Mesothelial cell of epicardium (in vitro differentiated cells): Measurements from ENCODE around the gene RCAN2. TPM values are rescaled to one million over a fixed set of nuclear protein-coding genes. Genes with fewer than 3 reads are reported as not detected.

Experiments used
- DNase-seq, 2 experiments: peaks; one replicate each; pipeline ENCODE4 v3.0.0; 2021; ENCODE audit warnings: low spot score in 2 of 2; ENCODE audit not compliant: unreplicated experiment in 2 of 2
- H3K27ac Mint-ChIP-seq: 2 replicates; pipeline ENCODE4 v1.8.0; 2021; ENCODE audit warnings: mixed read lengths
- H3K27me3 Mint-ChIP-seq: 2 replicates; pipeline ENCODE4 v1.8.0; 2021; ENCODE audit warnings: low read depth, mixed read lengths
- H3K36me3 Mint-ChIP-seq: 2 replicates; pipeline ENCODE4 v1.8.0; 2021; ENCODE audit warnings: mixed read lengths
- H3K4me1 Mint-ChIP-seq: 2 replicates; pipeline ENCODE4 v1.8.0; 2021; ENCODE audit warnings: mixed read lengths
- H3K4me3 Mint-ChIP-seq: 2 replicates; pipeline ENCODE4 v1.8.0; 2021; ENCODE audit warnings: mild to moderate bottlenecking, moderate library complexity, mixed read lengths
- H3K9me3 Mint-ChIP-seq: 2 replicates; pipeline ENCODE4 v1.8.0; 2021; ENCODE audit warnings: mixed read lengths
- CTCF ChIP-seq: fragments of 200-600 bp; sonication (generic); IDR thresholded peaks from one replicate; pipeline ENCODE4 v1.5.0; 2021; ENCODE audit warnings: antibody characterized with exemption; ENCODE audit not compliant: unreplicated experiment
- total RNA-seq: library from RNA; stranded (reverse); gene quantifications from 3 replicates; pipeline ENCODE4 v1.2.1, GENCODE V29; 2021

RCAN2 gene
- total RNA-seq, 1 donor from 2014 or later: 4.0 TPM

DNA sequence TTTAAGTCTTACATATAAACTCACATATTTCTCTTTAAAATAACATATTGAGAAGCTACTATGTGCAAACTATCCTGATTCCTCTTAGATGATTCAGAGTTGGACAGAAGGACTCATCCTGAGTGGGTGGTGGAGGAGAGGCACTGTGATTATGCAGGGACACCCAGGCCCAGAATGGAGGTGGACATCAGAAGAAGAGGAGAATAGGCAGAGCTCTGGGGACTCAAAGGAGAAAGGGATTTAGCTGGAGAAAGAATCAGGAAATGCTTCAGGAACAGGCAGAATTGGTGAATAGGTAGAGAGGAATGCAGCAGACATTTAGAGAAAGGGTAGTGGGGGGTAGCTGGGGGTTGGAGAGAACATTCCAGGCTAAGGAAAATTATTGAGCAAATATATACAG lies 17.4 kb downstream of the RCAN2 start:
- Mint-ChIP-seq H3K36me3 (no peaks in the 10 kb centered on the region), H3K9me3 (peaks cover 10% of the 10 kb centered on the region), H3K27me3 (peaks cover 6% of the 10 kb centered on the region), H3K4me3 (no peak overlapping the region), H3K4me1 (no peaks in the 10 kb centered on the region), H3K27ac (no peak overlapping the region)
- DNase-seq: no peak
- no peak for TF ChIP-seq CTCF

- no peak for TF ChIP-seq CTCF
- Mint-ChIP-seq H3K27ac (no peak overlapping the region), H3K27me3 (peaks cover 4% of the 10 kb centered on the region), H3K36me3 (no peaks in the 10 kb centered on the region), H3K4me3 (no peak overlapping the region), H3K9me3 (peaks cover 10% of the 10 kb centered on the region), H3K4me1 (peaks cover 3% of the 10 kb centered on the region)
- DNase-seq: no peak
These were observed 19.0 kb downstream of the RCAN2 start for GRCh38 chr6:46472243-46472642.

DNA sequence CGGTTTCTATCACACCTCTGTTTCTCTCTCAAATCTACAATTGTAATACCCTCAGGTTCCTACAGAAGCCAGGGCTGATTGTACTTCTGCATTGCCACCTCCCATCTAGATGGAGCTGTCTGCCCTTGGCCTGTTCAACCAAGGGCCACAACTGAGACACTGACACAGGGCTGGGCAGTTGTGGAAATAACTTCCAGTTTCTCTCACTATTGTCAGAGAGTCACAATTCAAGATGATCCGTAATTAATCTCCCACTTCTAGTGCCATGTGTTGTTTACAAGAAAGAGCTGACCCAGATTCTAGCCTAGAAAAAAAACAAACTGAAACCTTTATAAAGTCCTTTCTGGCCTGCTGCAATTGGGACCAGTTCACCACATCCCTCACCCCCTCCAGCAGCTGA lies 22.2 kb downstream of the RCAN2 start:
- no peak for DNase-seq
- no peaks in the 10 kb centered on the region for H3K36me3 Mint-ChIP-seq
- peaks cover 10% of the 10 kb centered on the region for H3K9me3 Mint-ChIP-seq
- no peak overlapping the region for H3K27ac Mint-ChIP-seq
- peaks cover 3% of the 10 kb centered on the region for H3K27me3 Mint-ChIP-seq
- no peak overlapping the region for H3K4me3 Mint-ChIP-seq
- peaks cover 16% of the 10 kb centered on the region for H3K4me1 Mint-ChIP-seq
- no peak for TF ChIP-seq CTCF

DNA sequence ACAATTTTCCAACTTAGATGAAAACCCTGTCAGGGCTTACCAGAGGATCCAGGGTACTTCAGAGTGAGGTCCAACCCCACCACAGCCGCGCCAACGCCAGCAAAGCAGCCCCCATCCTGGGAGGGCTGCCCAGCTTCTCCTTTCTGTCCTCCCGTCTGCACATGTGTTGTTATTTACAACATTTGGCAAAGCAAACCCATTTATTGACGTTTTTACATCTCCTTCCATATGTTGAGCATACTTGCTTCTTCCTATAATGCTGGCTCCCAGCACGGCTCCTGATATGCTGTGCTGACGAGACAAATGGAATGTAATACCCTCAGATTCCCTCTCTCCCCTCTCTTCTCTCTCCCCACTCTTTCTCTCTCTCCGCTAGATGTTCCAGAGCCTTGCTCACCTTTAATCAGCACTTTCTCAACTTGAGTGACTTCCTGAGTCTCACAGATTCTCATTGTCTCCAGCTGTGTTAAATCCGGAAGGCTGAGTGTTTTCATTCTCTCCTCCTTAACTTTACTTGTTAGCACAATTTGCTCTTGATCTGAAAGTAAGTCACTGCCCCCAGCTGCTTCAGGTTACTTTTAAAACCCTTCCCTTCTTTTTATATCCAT lies 22.7 kb downstream of the RCAN2 start:
- H3K27ac Mint-ChIP-seq: no peak overlapping the region
- H3K27me3 Mint-ChIP-seq: no peaks in the 10 kb centered on the region
- DNase-seq: no peak
- no peaks in the 10 kb centered on the region for H3K36me3 Mint-ChIP-seq
- no peak overlapping the region for H3K4me3 Mint-ChIP-seq
- peaks cover 16% of the 10 kb centered on the region for H3K4me1 Mint-ChIP-seq
- no peak for TF ChIP-seq CTCF
- H3K9me3 Mint-ChIP-seq: peaks cover 10% of the 10 kb centered on the region

DNA sequence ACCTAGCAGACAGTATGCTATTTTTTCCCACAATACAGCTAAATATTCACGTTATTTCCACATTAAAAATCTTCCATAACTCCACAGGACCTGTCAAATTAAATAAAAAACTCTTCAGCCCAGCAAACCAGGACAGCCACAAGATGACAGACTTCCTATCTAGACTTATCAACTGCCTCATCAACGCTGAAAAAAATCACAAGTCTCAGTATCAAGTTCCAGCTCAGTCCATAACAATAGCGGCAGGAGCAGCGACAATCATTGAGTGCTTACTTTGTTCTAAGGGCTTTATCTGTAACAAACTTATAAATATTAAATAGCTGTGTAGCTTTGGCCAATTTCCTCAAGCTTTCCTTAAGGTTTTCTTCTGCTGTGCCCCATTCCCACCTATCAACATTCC lies 24.7 kb downstream of the RCAN2 start:
- no peaks in the 10 kb centered on the region for H3K27me3 Mint-ChIP-seq
- peaks cover 10% of the 10 kb centered on the region for H3K9me3 Mint-ChIP-seq
- no peaks in the 10 kb centered on the region for H3K36me3 Mint-ChIP-seq
- TF ChIP-seq CTCF: no peak
- no peak overlapping the region for H3K27ac Mint-ChIP-seq
- no peak overlapping the region for H3K4me3 Mint-ChIP-seq
- DNase-seq: no peak
- H3K4me1 Mint-ChIP-seq: peaks cover 16% of the 10 kb centered on the region
